Kidney epithelial cell (primary cell): Measurements from ENCODE around the gene ALAD. TPM values are rescaled to one million over a fixed set of nuclear protein-coding genes. Genes with fewer than 3 reads are reported as not detected.

Experiments used
- DNase-seq: peaks from one replicate; pipeline ENCODE4 v3.0.0-alpha.2; 2010; ENCODE audit warnings: low read depth
- H3K27me3 ChIP-seq: 2 replicates; pipeline ENCODE4 v1.6.0; 2011; ENCODE audit warnings: low read length; ENCODE audit not compliant: control insufficient read depth, insufficient read depth
- H3K36me3 ChIP-seq: 2 replicates; pipeline ENCODE4 v1.5.1; 2011; ENCODE audit warnings: low read length; ENCODE audit not compliant: control insufficient read depth, insufficient read depth
- H3K4me3 ChIP-seq: 2 replicates; pipeline ENCODE4 v1.5.1; 2011; ENCODE audit warnings: low read depth, mild to moderate bottlenecking, control low read depth, low read length
- CTCF ChIP-seq: IDR thresholded peaks from 2 replicates; pipeline ENCODE4 v1.5.1; 2011; ENCODE audit warnings: mild to moderate bottlenecking, moderate library complexity, low read length, control low read depth, inconsistent platforms; ENCODE audit not compliant: insufficient read depth, poor library complexity, severe bottlenecking
- total RNA-seq: library from RNA; depleted of rRNA; stranded (reverse); fragments of >200 nt; gene quantifications from 2 replicates; pipeline ENCODE4 v1.2.3, GENCODE V29; 2015

ALAD gene
- total RNA-seq, 1 donor from 2014 or later = 6.7 TPM

- Histone ChIP-seq H3K4me3 (no peak overlapping the region), H3K27me3 (no peaks in the 10 kb centered on the region), H3K36me3 (peaks cover 1% of the 10 kb centered on the region)
- no peak for DNase-seq
- no peak for TF ChIP-seq CTCF
Measured at GRCh38 chr9:113395000-113395861, 5.9 kb downstream of the ALAD start.

- Histone ChIP-seq H3K27me3 (no peaks in the 10 kb centered on the region), H3K4me3 (no peak overlapping the region), H3K36me3 (peaks cover 3% of the 10 kb centered on the region)
- no peak for TF ChIP-seq CTCF
- no peak for DNase-seq
Measured at GRCh38 chr9:113393281-113393680, 7.8 kb downstream of the ALAD start.

GRCh38 chr9:113391917-113392316, 9.2 kb downstream of the ALAD start:
- Histone ChIP-seq H3K36me3 (peaks cover 3% of the 10 kb centered on the region), H3K27me3 (no peaks in the 10 kb centered on the region), H3K4me3 (no peak overlapping the region)
- no peak for TF ChIP-seq CTCF
- no peak for DNase-seq

- peaks cover 3% of the 10 kb centered on the region for H3K36me3 ChIP-seq
- H3K4me3 ChIP-seq = no peak overlapping the region
- no peak for TF ChIP-seq CTCF
- no peaks in the 10 kb centered on the region for H3K27me3 ChIP-seq
- DNase-seq = no peak
Measured at GRCh38 chr9:113390192-113390960, 10.7 kb downstream of the ALAD start.

- DNase-seq = no peak
- H3K27me3 ChIP-seq = no peaks in the 10 kb centered on the region
- no peak for TF ChIP-seq CTCF
- H3K36me3 ChIP-seq = peaks cover 3% of the 10 kb centered on the region
- H3K4me3 ChIP-seq = no peak overlapping the region
Measured at GRCh38 chr9:113389451-113389850, 11.6 kb downstream of the ALAD start.
